HG03175 (cell line): Measurements from ENCODE around the gene MUC20.
"Not testable (repeated sequence)": the region's sequence is repeated elsewhere in the genome, so short reads cannot be mapped to it uniquely, and the experiment has no call there.

Experiments used
- ATAC-seq: cut with Tn5 transposase; IDR thresholded peaks from one replicate; pipeline ENCODE4 v1.9.1; 2021; ENCODE audit warnings: mild to moderate bottlenecking, moderate library complexity; ENCODE audit not compliant: unreplicated experiment

Gene MUC20

DNA sequence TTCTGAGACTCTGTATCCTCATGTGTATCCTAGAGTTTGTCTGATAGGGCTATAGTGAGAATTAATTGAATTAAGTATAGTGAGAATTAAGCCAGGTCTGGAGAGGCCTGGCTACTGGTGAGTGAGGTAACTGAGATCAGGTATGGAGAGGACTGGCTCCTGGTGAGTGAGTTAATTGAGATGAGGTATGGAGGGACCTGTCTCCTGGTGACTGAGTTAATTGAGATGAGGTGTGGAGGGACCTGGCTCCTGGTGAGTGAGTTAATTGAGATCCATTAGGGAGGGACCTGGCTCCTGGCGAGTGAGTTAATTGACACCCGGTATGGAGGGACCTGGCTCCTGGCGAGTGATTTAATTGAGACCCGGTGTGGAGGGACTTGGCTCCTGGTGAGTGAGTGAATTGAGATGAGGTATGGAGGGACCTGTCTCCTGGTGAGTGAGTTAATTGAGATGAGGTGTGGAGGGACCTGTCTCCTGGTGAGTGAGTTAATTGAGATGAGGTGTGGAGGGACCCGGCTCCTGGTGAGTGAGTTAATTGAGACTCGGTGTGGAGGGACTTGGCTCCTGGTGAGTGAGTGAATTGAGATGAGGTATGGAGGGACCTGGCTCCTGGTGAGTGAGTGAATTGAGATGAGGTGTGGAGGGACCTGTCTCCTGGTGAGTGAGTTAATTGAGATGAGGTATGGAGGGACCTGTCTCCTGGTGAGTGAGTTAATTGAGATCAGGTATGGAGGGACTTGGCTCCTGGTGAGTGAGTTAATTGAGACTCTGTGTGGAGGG lies 10.5 kb upstream of the MUC20 start:
- not testable (repeated sequence) for ATAC-seq

DNA sequence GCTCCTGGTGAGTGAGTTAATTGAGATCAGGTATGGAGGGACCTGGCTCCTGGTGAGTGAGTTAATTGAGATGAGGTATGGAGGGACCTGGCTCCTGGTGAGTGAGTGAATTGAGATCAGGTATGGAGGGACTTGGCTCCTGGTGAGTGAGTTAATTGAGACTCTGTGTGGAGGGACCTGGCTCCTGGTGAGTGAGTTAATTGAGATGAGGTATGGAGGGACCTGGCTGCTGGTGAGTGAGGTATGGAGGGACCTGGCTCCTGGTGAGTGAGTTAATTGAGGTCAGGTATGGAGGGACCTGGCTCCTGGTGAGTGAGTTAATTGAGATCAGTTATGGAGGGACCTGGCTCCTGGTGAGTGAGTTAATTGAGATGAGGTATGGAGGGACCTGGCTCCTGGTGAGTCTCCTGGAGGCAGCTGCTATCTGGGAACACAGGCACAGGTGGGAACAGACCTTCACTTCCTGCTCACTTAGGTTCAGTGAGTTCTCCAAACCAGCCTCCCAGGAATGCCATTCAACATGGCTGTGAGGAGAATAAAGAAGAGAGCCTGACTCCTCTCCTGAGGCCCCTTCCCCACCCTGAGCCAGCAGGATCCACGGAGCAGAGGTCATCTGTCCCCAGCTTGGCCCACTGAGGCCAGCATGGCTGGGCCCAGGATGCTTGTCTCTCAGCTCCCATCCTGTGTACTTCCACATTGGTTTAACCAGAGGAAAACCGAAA lies 9.5 kb upstream of the MUC20 start:
- ATAC-seq, result not testable (repeated sequence)

DNA sequence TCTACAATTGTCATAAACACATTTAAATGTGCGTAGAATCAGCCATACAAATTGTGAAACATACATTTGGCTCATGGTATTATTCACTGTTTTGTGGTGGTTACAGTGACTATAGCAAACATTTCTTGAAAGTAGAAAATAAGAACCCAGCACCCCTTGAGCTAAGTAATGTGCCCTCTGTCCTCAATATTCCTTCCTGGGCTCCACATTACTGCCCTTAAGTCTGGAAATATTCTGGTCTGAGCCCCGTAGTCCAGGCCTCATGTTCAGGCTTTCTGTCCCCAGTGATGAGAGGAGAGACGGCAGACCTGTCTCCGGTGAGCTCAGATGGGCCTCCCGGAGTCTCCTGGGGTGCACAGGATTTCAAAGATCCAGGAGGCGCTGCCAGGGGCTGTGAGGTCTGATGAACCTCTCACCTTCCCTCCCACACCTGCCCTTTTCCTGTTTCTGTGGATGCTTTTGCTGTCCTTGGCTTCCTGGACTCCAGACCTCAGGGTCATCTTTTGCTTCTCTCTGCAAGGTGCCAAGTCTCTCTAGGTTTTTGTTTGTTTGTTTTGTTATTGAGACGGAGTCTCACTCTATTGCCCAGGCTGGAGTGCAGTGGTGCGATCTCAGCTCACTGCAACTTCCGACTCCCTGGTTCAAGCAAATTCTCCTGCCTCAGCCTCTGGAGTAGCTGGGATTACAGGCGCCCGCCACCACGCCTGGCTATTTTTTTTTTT lies 8.8 kb upstream of the MUC20 start:
- ATAC-seq, result no peak

DNA sequence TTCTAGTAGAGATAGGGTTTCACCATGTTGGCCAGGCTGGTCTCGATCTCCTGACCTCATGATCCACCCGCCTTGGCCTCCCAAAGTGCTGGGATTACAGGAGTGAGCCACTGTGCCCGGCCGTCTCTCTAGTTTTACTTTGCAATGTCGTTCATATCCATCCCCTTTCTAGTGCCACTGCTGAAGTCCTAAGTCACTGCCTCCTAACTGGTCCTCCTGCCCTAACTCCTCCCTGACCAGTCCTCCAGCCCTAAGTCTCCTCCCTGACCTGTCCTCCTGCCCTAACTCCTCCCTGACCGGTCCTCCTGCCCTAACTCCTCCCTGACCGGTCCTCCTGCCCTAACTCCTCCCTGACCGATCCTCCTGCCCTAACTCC lies 8.3 kb upstream of the MUC20 start:
- not testable (repeated sequence) for ATAC-seq

DNA sequence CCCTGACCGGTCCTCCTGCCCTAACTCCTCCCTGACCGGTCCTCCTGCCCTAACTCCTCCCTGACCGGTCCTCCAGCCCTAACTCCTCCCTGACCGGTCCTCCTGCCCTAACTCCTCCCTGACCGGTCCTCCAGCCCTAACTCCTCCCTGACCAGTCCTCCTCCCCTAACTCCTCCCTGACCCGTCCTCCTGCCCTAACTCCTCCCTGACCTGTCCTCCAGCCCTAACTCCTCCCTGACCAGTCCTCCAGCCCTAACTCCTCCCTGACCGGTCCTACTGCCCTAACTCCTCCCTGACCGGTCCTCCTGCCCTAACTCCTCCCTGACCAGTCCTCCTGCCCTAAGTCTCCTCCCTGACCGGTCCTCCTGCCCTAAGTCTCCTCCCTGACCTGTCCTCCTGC lies 7.6 kb upstream of the MUC20 start:
- not testable (repeated sequence) for ATAC-seq

DNA sequence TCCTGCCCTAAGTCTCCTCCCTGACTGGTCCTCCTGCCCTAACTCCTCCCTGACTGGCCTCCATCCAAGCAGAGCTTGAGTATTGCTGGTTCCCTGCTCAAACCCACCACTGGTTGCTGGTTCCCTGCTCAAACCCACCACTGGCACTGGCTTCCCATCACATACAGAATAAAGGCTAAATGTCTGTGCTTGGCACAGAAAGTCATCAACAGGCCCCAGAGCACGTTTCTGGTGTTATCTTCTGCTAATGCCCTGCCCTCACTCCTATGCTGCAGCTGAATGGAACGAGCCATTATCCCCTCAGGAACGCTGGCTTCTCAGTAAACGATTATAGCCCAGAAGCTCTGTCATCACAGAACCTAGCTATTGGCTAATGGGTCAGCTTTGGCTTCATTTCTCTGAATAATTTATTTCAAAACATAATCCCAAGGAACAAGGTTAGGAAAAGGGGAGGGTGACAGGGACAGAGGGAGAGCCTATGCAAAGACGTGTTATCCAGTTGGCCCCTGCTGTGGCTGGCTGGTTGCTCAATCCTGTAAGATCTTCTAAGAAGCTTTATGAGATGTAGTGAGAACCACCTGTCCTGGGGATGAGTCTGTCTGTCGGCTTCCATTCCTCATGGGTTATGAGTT lies 6.3 kb upstream of the MUC20 start:
- ATAC-seq, result no peak

DNA sequence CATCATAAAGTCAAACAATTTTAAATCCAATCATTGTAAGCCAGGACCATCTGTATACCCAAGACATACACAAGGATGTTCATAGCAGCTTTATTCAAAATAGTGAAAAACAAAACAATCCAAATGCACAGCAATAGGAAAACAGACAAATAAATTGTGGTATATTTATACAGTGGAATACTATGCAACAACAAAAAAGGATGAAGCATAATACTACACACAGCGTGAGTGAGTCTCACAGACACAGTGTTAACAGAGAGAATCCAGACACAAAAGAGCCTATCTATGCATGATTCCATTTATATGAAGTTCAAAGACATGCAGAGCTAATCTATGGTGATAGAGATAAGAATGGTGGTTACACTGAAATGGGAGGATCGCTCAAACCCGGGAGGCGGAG lies 5.6 kb upstream of the MUC20 start:
- ATAC-seq, result no peak

DNA sequence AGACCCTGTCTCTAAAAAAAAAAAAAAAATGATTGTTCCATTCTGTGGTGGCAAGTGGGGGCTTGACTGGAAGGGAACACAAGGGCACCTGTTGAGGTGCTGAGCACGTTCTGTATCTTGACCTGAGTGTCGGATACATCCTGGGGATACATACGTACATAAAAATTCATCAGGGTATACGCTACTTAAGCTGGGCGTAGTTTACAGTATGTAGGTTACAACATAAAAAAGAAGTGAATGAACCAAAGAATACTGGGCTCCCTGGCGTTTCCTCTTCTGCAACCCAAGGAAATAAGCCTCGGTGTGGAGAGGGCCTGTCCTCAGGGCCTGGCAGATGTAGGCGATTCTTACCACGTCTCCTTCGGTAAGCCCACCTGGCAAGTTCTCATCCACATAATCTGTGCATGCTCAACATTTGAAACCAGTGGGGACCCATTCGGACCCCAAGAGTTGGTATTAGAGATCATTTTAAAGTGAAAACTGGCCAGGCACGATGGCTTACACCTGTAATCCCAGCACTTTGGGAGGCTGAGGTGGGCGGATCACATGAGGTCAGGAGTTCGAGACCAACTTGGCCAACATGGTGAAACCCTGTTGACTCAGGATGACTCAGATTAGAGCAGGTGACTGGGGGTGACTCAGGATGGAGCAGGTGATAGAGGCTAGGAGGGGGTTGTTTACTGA lies 5.1 kb upstream of the MUC20 start:
- no peak for ATAC-seq

DNA sequence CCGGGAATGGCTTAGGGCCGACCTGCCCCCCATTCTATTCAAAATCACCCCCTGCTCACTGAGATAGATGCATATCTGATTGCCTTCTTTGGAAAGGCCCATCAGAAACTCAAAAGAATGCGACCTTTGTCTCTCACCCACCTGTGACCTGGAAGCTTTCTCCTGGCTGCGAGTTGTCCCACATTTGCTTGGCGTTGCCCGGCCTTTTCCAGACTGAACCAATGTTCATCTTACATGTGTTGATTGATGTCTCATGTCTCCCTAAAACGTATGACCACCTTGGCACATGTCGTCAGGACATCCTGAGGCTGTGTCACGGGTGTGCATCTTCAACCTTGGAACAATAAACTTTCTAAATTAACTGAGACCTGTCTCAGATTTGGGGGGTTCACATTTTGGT lies 3.4 kb upstream of the MUC20 start:
- no peak for ATAC-seq

DNA sequence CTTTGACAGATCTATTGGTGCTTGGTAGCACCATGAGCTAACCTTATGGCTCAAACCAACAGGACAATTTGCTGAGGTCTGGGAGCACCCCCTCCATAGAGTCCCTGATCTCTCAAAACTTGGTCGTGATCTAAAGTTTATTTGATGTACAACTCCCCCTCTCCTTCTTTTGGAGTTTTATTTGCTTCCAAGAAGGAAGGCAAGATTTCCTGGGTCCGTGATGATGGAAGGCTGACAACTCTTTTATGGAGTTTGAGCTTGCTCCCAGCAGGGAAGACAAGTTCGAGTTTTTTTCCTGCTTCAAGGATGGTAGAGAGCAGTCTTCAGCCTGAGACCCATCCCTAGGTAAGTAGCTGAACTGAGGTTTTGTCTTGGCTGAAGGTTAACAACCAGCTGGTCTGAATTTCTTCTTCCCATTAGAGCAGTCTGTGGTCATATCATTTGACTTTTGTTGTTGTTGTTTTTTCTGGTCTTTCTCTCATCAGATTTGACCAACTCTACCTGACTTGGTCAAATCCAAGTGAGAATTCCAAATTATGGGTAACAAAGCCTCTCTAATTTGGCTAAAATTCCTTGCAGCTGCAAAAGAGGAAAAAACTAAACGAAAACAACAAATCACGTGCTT lies 2.8 kb upstream of the MUC20 start:
- ATAC-seq, result no peak

DNA sequence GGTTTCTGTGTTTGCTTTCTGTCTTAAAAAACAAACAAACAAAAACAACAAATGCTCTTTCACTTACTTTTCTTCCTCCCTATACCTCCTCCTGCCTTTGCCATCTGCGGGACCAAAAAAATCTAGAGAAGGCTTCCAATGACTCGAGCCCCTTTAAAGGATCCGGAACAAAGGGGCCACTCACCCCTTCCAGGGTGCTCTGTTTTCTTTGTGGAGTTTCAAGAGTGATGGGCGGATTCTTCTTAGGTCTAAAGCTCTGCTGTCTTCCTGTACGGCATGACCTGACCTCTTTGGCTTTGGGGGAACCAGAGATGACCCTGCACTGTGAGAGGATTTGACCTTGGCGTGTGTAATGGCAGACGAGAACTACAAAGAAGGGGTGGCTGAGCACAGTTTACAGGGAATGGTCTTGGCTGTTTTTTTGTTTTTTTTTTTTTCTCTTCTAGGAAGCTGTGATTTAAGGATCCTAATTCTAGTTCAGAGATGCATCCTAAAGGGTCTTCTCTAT lies 2.2 kb upstream of the MUC20 start:
- ATAC-seq, result no peak

DNA sequence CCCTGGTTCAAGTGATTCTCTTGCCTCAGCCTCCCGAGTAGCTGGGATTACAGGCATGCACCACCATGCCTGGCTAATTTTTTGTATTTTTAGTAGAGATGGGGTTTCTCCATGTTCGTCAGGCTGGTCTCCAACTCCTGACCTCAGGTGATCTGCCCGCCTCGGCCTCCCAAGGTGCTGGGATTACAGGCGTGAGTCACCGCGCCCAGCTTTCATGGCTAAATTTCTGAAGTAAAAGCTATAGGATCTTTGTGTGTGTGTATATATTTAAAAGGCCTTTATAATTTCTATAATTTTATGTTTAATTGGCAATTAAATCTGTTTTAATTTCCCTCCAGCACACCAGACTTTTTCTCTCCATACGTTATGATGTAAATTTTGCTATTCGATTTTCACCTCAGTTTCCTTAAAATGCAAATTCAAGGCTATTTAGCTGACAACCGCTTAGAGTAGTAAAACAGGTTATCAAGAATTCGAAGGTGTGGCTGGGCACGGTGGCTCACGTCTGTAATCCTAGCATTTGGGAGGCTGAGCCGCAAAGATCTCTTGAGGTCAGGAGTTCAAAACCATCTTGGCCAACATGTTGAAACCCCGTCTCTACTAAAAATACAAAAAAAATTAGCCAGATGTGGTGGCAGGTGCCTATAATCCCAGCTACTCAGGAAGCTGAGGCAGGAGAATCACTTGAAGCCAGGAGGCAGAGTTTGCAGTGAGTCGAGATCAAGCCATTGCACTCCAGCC lies 1.1 kb upstream of the MUC20 start:
- ATAC-seq, result not testable (repeated sequence)

DNA sequence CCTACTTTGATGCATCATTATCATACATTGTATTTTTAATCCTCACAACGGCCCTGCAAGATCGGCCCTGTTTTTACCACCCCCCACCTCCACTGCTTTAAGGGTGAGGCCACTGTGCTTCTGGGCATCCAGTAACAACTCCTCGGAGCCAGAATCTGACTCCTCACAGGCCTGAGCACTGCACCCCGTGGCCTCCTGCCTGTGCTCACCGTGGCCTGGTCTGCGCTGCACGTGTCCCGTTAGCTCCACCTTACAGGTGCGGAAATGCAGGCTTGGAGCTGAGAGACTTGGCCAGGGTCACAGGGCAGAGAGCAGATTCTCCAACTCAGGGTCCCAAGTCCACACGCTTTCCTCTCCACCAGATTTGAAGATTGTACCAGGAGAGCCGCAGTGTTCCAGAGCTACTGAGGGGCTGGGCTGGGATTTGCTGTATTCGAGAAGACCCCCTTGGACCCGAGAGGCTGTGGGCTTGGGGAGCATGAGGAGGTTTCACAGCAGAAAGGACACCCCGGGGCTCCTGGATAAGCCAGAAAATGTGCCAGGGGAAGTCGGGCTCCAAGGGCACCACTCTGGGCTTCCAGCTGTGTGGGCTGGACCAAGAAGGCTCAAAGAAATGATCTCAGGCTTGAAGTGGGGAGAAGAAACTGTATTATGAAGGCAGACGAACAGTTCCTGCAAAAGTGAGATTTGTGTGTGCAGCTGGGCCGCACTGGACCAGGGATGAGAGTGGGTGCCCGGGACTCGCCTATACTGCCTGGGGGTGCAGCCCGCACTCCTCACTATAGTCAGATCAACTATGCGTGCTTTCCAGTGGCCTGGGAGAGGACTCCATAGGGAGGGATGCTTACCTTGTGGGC lies 1.6 kb downstream of the MUC20 start:
- not testable (repeated sequence) for ATAC-seq

DNA sequence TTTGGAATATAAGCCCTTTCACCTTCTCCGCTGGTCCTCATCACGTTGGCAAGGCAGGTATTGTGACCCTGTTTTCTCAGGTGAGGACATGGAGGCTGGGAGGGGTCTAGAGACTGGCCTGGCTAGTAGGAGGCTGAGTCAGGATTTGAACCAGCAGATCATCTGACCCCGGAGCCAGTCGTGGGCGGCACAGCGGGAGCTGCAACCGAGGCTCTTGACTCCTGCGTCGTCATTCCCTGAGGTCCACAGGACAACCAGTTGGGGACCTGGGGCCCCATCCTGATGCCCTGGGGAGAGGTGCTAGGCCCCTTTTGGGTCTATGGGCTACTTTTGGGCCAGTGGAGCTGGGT lies 2.2 kb downstream of the MUC20 start:
- not testable (repeated sequence) for ATAC-seq

DNA sequence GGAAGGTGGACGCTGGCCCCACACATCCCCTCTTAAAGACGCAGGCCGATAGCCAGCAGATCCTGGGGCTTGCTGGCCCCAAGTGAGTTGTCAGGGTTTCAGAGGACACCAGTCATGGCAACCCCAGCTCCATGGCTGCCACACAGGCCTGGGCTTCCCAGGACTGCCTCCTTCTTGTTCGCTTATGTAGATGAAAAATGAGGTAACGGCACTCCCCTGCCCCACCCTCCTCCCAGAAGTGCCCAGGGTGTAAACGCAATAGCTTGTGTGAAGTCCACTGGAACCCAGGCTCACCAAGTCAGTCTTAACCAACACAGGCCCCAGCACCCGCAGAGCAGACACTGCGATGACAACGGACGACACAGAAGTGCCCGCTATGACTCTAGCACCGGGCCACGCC lies 3.6 kb downstream of the MUC20 start:
- not testable (repeated sequence) for ATAC-seq

DNA sequence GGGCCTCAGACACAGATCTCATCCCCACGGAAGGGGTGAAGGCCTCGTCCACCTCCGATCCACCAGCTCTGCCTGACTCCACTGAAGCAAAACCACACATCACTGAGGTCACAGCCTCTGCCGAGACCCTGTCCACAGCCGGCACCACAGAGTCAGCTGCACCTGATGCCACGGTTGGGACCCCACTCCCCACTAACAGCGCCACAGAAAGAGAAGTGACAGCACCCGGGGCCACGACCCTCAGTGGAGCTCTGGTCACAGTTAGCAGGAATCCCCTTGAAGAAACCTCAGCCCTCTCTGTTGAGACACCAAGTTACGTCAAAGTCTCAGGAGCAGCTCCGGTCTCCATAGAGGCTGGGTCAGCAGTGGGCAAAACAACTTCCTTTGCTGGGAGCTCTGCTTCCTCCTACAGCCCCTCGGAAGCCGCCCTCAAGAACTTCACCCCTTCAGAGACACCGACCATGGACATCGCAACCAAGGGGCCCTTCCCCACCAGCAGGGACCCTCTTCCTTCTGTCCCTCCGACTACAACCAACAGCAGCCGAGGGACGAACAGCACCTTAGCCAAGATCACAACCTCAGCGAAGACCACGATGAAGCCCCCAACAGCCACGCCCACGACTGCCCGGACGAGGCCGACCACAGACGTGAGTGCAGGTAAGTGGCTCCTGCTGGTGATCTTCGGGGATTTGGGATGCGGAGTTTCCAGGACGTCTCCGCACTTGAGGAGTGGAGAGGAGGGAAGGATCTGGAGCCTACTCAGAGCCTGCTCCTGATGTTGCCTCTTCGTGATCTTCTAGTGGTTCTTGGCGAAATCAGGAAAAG lies 5.3 kb downstream of the MUC20 start:
- ATAC-seq, result not testable (repeated sequence)

DNA sequence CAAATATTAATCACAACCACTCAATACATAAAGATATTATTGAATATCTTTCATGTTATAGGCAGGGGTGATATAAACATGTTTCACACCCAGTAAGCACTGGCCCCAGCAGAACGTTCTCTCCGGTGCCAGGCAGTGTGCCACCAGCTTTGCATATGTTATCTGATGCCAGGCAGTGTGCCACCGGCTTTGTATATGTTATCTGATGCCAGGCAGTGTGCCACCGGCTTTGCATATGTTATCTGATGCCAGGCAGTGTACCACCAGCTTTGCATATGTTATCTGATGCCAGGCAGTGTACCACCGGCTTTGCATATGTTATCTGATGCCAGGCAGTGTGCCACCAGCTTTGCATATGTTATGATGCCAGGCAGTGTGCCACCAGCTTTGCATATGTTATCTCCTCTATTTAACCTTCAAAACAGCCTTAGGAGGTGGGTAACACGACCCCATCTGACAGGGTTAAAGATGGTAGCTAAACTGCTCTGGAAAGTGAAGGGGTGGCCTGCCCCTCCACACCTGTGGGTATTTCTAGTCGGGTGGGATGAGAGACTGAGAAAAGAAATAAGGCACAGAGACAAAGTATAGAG lies 6.9 kb downstream of the MUC20 start:
- ATAC-seq, result no peak
